SH-SY5Y (cell line): ENCODE results near the gene AOAH.

ENCODE experiments used
- GATA2 ChIP-seq: IDR thresholded peaks from 2 replicates; pipeline ENCODE4 v1.6.1; 2011; ENCODE audit warnings: mild to moderate bottlenecking, low read depth, low read length
- GATA3 ChIP-seq: IDR thresholded peaks from 2 replicates; pipeline ENCODE4 v1.6.1; 2011; ENCODE audit warnings: low read depth, mild to moderate bottlenecking, low read length, moderate library complexity

DNA sequence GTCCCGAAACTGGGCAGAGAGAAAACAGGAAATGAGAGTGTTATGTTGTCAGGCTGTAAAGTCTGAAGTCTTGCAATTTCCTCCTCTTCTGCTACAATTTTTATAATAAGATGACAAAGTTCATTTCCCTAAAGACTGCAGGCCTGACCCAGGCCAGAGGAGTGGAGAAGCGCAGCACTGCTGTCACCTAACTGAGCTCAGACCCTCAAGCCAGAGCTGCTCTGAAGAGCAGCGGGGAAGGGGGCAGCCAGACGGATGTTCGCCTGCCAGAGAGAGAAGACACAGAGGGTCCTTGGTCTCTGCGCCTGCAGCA lies 12.6 kb upstream of the AOAH start:
- no peak for TF ChIP-seq GATA3
- no peak for TF ChIP-seq GATA2
